ENCODE data around the gene MTCL1.

DNA sequence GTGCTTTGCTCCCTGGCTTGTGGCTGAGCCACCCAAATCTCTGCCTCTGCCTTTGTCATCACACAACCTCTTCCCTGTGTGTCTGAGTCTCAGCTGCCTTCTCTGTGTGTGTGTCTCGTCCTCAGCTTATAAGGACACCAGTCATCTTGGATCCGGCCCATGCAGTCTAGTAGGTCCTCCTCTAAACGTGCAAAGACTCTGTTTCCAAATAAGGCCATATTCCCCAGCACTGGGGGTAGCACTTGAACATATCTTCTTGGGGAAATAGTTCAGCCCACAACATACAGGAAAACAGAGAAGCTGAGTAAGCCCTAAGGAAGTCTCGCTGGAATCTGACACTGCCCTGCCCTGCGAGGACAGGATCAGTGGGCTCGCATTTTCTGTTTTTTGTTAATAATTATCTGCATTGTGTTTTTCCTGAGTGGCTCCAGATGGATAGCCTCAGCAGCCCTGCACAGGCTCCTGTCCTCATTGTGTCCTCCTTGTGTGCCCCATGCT is 42.1 kb downstream of the MTCL1 start:
- TF ChIP-seq, protein P1, sequence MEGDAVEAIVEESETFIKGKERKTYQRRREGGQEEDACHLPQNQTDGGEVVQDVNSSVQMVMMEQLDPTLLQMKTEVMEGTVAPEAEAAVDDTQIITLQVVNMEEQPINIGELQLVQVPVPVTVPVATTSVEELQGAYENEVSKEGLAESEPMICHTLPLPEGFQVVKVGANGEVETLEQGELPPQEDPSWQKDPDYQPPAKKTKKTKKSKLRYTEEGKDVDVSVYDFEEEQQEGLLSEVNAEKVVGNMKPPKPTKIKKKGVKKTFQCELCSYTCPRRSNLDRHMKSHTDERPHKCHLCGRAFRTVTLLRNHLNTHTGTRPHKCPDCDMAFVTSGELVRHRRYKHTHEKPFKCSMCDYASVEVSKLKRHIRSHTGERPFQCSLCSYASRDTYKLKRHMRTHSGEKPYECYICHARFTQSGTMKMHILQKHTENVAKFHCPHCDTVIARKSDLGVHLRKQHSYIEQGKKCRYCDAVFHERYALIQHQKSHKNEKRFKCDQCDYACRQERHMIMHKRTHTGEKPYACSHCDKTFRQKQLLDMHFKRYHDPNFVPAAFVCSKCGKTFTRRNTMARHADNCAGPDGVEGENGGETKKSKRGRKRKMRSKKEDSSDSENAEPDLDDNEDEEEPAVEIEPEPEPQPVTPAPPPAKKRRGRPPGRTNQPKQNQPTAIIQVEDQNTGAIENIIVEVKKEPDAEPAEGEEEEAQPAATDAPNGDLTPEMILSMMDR (IDR thresholded peaks at IDR 0.05), result no peak
- no peak for TF ChIP-seq POLR2A (IDR thresholded peaks at IDR 0.05)
- TF ChIP-seq EP300 (IDR thresholded peaks at IDR 0.05), result no peak

Data from ovary (tissue), 3 donors.